SU-DHL-6 (cell line): ENCODE measurements around the gene ARHGEF3.

Experiments
- H2AFZ ChIP-seq: fragments of 200-600 bp; sonication (generic); 2 replicates; pipeline ENCODE4 v1.6.1; 2014; ENCODE audit warnings: low read depth, mild to moderate bottlenecking, moderate library complexity, mixed read lengths, antibody characterized with exemption, low read length; ENCODE audit not compliant: severe bottlenecking
- H3F3A ChIP-seq: fragments of 200-600 bp; shearing (Covaris generic); 2 replicates; pipeline ENCODE4 v1.6.0; 2016; ENCODE audit warnings: antibody characterized with exemption, mild to moderate bottlenecking; ENCODE audit not compliant: insufficient read depth
- H3K27ac ChIP-seq: fragments of 200-600 bp; sonication (generic); 2 replicates; pipeline ENCODE4 v1.5.1; 2016; ENCODE audit warnings: low read depth, mild to moderate bottlenecking, low read length, moderate library complexity, mixed read lengths
- H3K27me3 ChIP-seq: fragments of 200-600 bp; sonication (generic), shearing (Covaris generic); 2 replicates; pipeline ENCODE4 v1.6.0; 2014; ENCODE audit warnings: mild to moderate bottlenecking, low read length
- H3K36me3 ChIP-seq: fragments of 200-600 bp; sonication (generic); 2 replicates; pipeline ENCODE4 v1.6.1; 2014; ENCODE audit warnings: mild to moderate bottlenecking, low read length, mixed read lengths
- H3K4me2 ChIP-seq: fragments of 300-600, 200-600 bp; shearing (Covaris generic), sonication (generic); 2 replicates; pipeline ENCODE4 v1.6.0; 2014; ENCODE audit warnings: low read length, low read depth, mild to moderate bottlenecking; ENCODE audit not compliant: poor library complexity, severe bottlenecking
- H3K4me3 ChIP-seq: fragments of 200-600 bp; sonication (generic); 2 replicates; pipeline ENCODE4 v1.5.1; 2014; ENCODE audit warnings: antibody characterized with exemption, low read length, mild to moderate bottlenecking, mixed read lengths; ENCODE audit not compliant: insufficient read depth, poor library complexity, severe bottlenecking
- H3K79me2 ChIP-seq: fragments of 200-600 bp; sonication (generic); 2 replicates; pipeline ENCODE4 v1.6.1; 2014; ENCODE audit warnings: mild to moderate bottlenecking, low read length, moderate library complexity; ENCODE audit not compliant: insufficient read depth
- H3K9ac ChIP-seq: fragments of 200-600 bp; sonication (generic); 2 replicates; pipeline ENCODE4 v1.7.0; 2014; ENCODE audit warnings: mild to moderate bottlenecking, low read length
- H3K9me2 ChIP-seq: fragments of 200-600 bp; sonication (generic); replicated peaks from 2 replicates; pipeline ENCODE4 v1.6.1; 2014; ENCODE audit warnings: low read length; ENCODE audit not compliant: insufficient read depth
- H3K9me3 ChIP-seq: fragments of 200-600 bp; sonication (generic); 2 replicates; pipeline ENCODE4 v1.6.1; 2014; ENCODE audit warnings: low read length, mixed read lengths; ENCODE audit not compliant: insufficient read depth
- H4K20me1 ChIP-seq: fragments of 200-600 bp; sonication (generic); 2 replicates; pipeline ENCODE4 v1.6.1; 2014; ENCODE audit warnings: low read depth, mild to moderate bottlenecking, antibody characterized with exemption, low read length, moderate library complexity, mixed read lengths
- CTCF ChIP-seq: fragments of 200-600 bp; sonication (generic); IDR thresholded peaks from one replicate; pipeline ENCODE4 v1.5.1; 2017; ENCODE audit warnings: antibody characterized with exemption, mild to moderate bottlenecking, low read length, moderate library complexity; ENCODE audit not compliant: insufficient read depth, poor library complexity, severe bottlenecking
- EZH2phosphoT487 ChIP-seq: fragments of 200-600 bp; sonication (generic), shearing (Covaris generic); conservative IDR thresholded peaks from 2 replicates; pipeline ENCODE4 v1.6.1; 2018; ENCODE audit warnings: mild to moderate bottlenecking, antibody characterized with exemption, low read length, moderate library complexity, mixed read lengths

The ARHGEF3 gene

GRCh38 chr3:56684029-56684428 lies 117.7 kb downstream of the ARHGEF3 start:
- H3K27ac ChIP-seq, result no peak overlapping the region
- no peak overlapping the region for H3K4me2 ChIP-seq
- H3F3A ChIP-seq, result peaks cover 5% of the 10 kb centered on the region; the same call in 1 of the 2 replicates
- no peak overlapping the region for H2AFZ ChIP-seq
- H4K20me1 ChIP-seq, result peaks cover 17% of the 10 kb centered on the region; the same call in 1 of the 2 replicates
- H3K9ac ChIP-seq, result no peak overlapping the region
- H3K9me2 ChIP-seq, result no peaks in the 10 kb centered on the region
- H3K4me3 ChIP-seq, result no peak overlapping the region
- peaks cover 37% of the 10 kb centered on the region for H3K79me2 ChIP-seq
- peaks cover 24% of the 10 kb centered on the region for H3K36me3 ChIP-seq
- TF ChIP-seq CTCF (no peak), EZH2phosphoT487 (no peak)
- H3K27me3 ChIP-seq, result no peaks in the 10 kb centered on the region
- peaks cover 4% of the 10 kb centered on the region; the same call in 1 of the 2 replicates for H3K9me3 ChIP-seq

GRCh38 chr3:56683122-56683817 lies 118.5 kb downstream of the ARHGEF3 start, which contains the start of gene TASOR:
TASOR (minus strand) TSS chr3:56683265; CDS start chr3:56683006, 259 bp downstream.
- peak within 1 kb of the TSS; percentile 99 for H3K4me2 ChIP-seq
- TF ChIP-seq EZH2phosphoT487, result no peak
- H3K9me3 ChIP-seq, result peaks cover 4% of the 10 kb centered on the region; the same call in 1 of the 2 replicates

GRCh38 chr3:56682462-56683121 lies 119.2 kb downstream of the ARHGEF3 start:
- Histone ChIP-seq H3K27me3 (no peaks in the 10 kb centered on the region), H3K36me3 (peaks cover 24% of the 10 kb centered on the region), H3K9ac (peak overlapping the region; percentile 84), H3K79me2 (peaks cover 52% of the 10 kb centered on the region), H3K27ac (peak overlapping the region; percentile 84), H3K9me3 (peaks cover 4% of the 10 kb centered on the region; the same call in 1 of the 2 replicates), H3K4me3 (peak overlapping the region; percentile 81), H3F3A (peaks cover 7% of the 10 kb centered on the region), H3K4me2 (peak overlapping the region; percentile 99), H4K20me1 (peaks cover 17% of the 10 kb centered on the region; the same call in 1 of the 2 replicates), H3K9me2 (no peaks in the 10 kb centered on the region), H2AFZ (peak overlapping the region; percentile 42)
- TF ChIP-seq CTCF (no peak), EZH2phosphoT487 (no peak)

More at GRCh38 chr3:56683122-56683817, 118.5 kb downstream of the ARHGEF3 start, which contains the start of gene TASOR:
- peak within 1 kb of the TSS; percentile 81 for H3K4me3 ChIP-seq
- peaks cover 17% of the 10 kb centered on the region; the same call in 1 of the 2 replicates for H4K20me1 ChIP-seq
- peaks cover 45% of the 10 kb centered on the region for H3K79me2 ChIP-seq
- H3K27me3 ChIP-seq, result no peaks in the 10 kb centered on the region
- peaks cover 5% of the 10 kb centered on the region; the same call in 1 of the 2 replicates for H3F3A ChIP-seq
- H3K36me3 ChIP-seq, result peaks cover 24% of the 10 kb centered on the region
- peak within 1 kb of the TSS; percentile 84 for H3K9ac ChIP-seq
- H3K9me2 ChIP-seq, result no peaks in the 10 kb centered on the region
- peak within 1 kb of the TSS; percentile 84 for H3K27ac ChIP-seq
- peak within 1 kb of the TSS; percentile 98 for H2AFZ ChIP-seq
